ENCODE data around the gene POLR3H. TPM values are rescaled to one million over a fixed set of nuclear protein-coding genes. Genes with fewer than 3 reads are reported as not detected.

Gene POLR3H
- total RNA-seq, 1 donor = 5.9 TPM

- H3K9me3 ChIP-seq (ENCODE audit: low read depth, low read length) = no peaks in the 10 kb centered on the region
- H3K27me3 ChIP-seq (ENCODE audit: insufficient read depth, low read length) = no peaks in the 10 kb centered on the region
- no peak overlapping the region for H3K4me3 ChIP-seq (ENCODE audit: low read length)
- H3K4me1 ChIP-seq (ENCODE audit: insufficient read depth, low read length) = peaks cover 54% of the 10 kb centered on the region
These were observed 65.8 kb downstream of the POLR3H start for GRCh38 chr22:41478473-41478872.

Other genes with a start within 250 kb of the POLR3H start
- gene ZC3H7B, start 242.9 kb downstream of the POLR3H start, total RNA-seq = 11.3 TPM
- gene TEF, start 162.5 kb downstream of the POLR3H start, total RNA-seq = 3.5 TPM
- 7.2 TPM for gene TOB2, start 97.7 kb downstream of the POLR3H start, total RNA-seq
- 55.4 TPM for gene PHF5A, start 75.8 kb downstream of the POLR3H start, total RNA-seq
- 41.6 TPM for gene ACO2, start 75.4 kb downstream of the POLR3H start, total RNA-seq
- not detected for gene CSDC2, start 16.5 kb upstream of the POLR3H start, total RNA-seq
- gene PMM1, start 45.4 kb upstream of the POLR3H start, total RNA-seq = 7.1 TPM
- gene DESI1, start 76.6 kb upstream of the POLR3H start, total RNA-seq = 12.8 TPM
- 210 TPM for gene XRCC6, start 76.8 kb upstream of the POLR3H start, total RNA-seq
- 66.3 TPM for gene SNU13, start 144.4 kb upstream of the POLR3H start, total RNA-seq
- 63.5 TPM for gene MEI1, start 155.0 kb upstream of the POLR3H start, total RNA-seq